Thoracic aorta (tissue), 2 donors: ENCODE data around the gene GTF2F2. TPM values are rescaled to one million over a fixed set of nuclear protein-coding genes. Genes with fewer than 3 reads are reported as not detected.
"Not testable (repeated sequence)": the region's sequence is repeated elsewhere in the genome, so short reads cannot be mapped to it uniquely, and the experiment has no call there.

ENCODE experiments used
- ATAC-seq: fragments of 150-250 bp; one replicate; pipeline ENCODE4 v1.8.0; 2017; ENCODE audit warnings: low read depth; ENCODE audit not compliant: insufficient number of reproducible peaks, low FRiP score
- DNase-seq: peaks from one replicate; pipeline ENCODE4 v3.0.0-alpha.2; 2020; ENCODE audit warnings: low spot score
- H3K27ac ChIP-seq, 2 donors: fragments of 200-600 bp; sonication (generic); 1 replicate in 1 of 2; 2 replicates in 1 of 2; pipeline ENCODE4 v1.5.1; 2016; ENCODE audit warnings: mild to moderate bottlenecking in 2 of 2, moderate library complexity in 2 of 2
- H3K27me3 ChIP-seq: fragments of 200-600 bp; sonication (generic); replicated peaks from 2 replicates; pipeline ENCODE4 v1.6.0; 2016; ENCODE audit warnings: mild to moderate bottlenecking; ENCODE audit not compliant: insufficient read depth
- H3K36me3 ChIP-seq: fragments of 200-600 bp; sonication (generic); one replicate; pipeline ENCODE4 v1.5.1; 2016
- H3K4me1 ChIP-seq, 2 donors: fragments of 200-600 bp; sonication (generic); 1 replicate in 1 of 2; 2 replicates in 1 of 2; pipeline versions ENCODE4 v1.5.1 to v1.6.0; 2016; ENCODE audit warnings: low read depth in 2 of 2, mild to moderate bottlenecking in 1 of 2; ENCODE audit not compliant: control insufficient read depth in 1 of 2
- H3K4me3 ChIP-seq: fragments of 200-600 bp; sonication (generic); 2 replicates; pipeline ENCODE4 v1.5.1; 2016; ENCODE audit warnings: mild to moderate bottlenecking
- H3K9me3 ChIP-seq: fragments of 200-600 bp; sonication (generic); 2 replicates; pipeline ENCODE4 v1.5.1; 2016
- total RNA-seq, 2 donors: library from RNA; depleted of rRNA; stranded (reverse); fragments of >200 nt; gene quantifications; one replicate each; pipeline versions ENCODE4 v1.1.0 to v1.2.3, GENCODE V29; 2016
- TF ChIP-seq, protein P1 (sequence below): fragments of 200-600 bp; sonication (generic); IDR thresholded peaks from one replicate; pipeline ENCODE4 v1.5.1; 2019; ENCODE audit warnings: antibody characterized with exemption

Gene GTF2F2
- total RNA-seq, 2 donors from 2014 or later, result 7.2 to 18.4 TPM

DNA sequence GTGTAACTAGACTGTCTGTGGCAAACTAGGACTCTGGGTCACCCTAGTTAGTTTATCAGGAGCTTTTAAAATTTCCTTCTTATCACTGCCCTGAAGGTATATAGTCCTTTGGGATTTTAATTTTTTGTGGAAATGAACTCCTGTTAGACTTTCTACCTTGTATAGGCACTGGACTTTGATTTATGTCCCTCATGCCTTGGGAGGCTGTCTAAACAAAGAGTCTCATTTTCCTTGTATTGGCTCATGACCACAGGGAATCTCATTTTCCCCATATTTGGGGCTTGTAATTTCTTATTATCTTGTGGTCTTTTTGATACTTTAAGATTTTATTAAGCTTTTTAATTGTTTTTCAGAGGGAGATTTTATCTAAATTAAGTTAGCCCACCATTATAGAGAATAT, 59.1 kb downstream of the GTF2F2 start:
- no peak for ATAC-seq
- TF ChIP-seq, protein P1, sequence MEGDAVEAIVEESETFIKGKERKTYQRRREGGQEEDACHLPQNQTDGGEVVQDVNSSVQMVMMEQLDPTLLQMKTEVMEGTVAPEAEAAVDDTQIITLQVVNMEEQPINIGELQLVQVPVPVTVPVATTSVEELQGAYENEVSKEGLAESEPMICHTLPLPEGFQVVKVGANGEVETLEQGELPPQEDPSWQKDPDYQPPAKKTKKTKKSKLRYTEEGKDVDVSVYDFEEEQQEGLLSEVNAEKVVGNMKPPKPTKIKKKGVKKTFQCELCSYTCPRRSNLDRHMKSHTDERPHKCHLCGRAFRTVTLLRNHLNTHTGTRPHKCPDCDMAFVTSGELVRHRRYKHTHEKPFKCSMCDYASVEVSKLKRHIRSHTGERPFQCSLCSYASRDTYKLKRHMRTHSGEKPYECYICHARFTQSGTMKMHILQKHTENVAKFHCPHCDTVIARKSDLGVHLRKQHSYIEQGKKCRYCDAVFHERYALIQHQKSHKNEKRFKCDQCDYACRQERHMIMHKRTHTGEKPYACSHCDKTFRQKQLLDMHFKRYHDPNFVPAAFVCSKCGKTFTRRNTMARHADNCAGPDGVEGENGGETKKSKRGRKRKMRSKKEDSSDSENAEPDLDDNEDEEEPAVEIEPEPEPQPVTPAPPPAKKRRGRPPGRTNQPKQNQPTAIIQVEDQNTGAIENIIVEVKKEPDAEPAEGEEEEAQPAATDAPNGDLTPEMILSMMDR, result no peak
- no peak for DNase-seq
- H3K4me1 ChIP-seq, result peaks cover 4 to 5% of the 10 kb centered on the region in 2 donors
- H3K27ac ChIP-seq, result no peak overlapping the region
- no peaks in the 10 kb centered on the region for H3K9me3 ChIP-seq
- no peaks in the 10 kb centered on the region for H3K27me3 ChIP-seq
- H3K4me3 ChIP-seq, result no peak overlapping the region
- H3K36me3 ChIP-seq, result no peaks in the 10 kb centered on the region

DNA sequence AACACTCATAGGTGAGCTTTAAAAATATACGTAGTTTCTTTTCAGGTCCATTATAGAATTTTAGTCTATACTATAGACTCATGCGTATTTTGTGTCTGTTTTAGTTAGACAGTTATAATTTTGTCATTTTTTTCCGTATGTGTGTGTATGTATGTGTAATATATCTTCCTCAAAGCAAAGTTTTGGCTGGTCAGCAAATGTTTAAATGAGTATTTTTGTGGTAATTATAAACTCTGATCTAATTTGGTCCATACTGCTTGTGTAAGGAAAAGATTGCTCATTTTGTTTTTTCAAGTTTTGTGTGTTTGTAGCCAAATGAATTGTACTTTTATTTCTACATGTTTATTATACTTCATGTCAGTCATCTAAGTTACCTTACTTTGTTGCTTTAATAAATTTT, 60.0 kb downstream of the GTF2F2 start:
- TF ChIP-seq, protein P1, result no peak
- no peaks in the 10 kb centered on the region for H3K27me3 ChIP-seq
- no peaks in the 10 kb centered on the region for H3K9me3 ChIP-seq
- H3K4me3 ChIP-seq, result no peak overlapping the region
- no peaks in the 10 kb centered on the region for H3K36me3 ChIP-seq
- H3K4me1 ChIP-seq, result peaks cover 4 to 5% of the 10 kb centered on the region in 2 donors
- H3K27ac ChIP-seq, result no peak overlapping the region
- no peak for DNase-seq
- ATAC-seq, result no peak

DNA sequence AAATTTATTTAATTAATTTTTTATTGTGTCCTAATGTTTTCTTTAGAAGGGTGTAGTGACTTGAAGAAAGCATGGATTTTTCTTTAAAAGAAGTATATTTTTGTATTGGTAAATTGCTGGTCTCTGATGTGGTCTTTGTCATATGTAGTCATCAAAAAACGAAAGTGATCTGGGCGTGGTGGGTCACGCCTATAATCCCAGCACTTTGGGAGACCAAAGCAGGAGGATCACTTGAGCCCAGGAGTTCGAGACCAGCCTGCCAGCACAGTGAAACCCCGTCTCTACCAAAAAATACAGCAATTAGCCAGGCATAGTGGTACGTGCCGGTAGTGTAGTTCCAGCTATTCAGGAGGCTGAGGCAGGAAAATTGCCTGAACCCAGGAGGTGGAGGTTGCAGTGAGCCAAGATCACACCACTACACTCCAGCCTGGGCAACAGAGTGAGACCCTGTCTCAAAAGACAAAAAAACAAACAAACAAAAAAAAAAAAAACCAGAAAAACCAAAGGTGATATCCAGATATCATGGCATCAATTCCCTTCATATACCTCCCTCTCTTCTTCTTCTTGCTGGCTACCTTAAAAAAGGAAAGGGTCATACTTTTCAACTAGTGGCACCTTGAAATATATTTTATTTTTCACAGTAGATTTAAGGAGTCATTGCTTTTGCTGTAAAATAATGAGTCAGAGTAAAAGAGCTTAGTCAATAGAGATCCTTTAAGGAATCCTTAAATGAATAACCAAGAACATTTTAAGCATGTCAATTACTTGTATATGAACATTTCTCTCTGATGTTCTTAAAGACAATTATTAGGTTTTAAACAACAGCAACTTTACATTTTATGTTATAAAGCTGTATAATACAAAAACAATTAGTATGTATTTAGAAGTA, 60.6 kb downstream of the GTF2F2 start:
- H3K27me3 ChIP-seq, result no peaks in the 10 kb centered on the region
- H3K27ac ChIP-seq, result no peak overlapping the region
- TF ChIP-seq, protein P1, result no peak
- peaks cover 4 to 5% of the 10 kb centered on the region in 2 donors for H3K4me1 ChIP-seq
- no peak overlapping the region for H3K4me3 ChIP-seq
- no peaks in the 10 kb centered on the region for H3K36me3 ChIP-seq
- H3K9me3 ChIP-seq, result no peaks in the 10 kb centered on the region
- DNase-seq, result no peak
- ATAC-seq, result no peak

DNA sequence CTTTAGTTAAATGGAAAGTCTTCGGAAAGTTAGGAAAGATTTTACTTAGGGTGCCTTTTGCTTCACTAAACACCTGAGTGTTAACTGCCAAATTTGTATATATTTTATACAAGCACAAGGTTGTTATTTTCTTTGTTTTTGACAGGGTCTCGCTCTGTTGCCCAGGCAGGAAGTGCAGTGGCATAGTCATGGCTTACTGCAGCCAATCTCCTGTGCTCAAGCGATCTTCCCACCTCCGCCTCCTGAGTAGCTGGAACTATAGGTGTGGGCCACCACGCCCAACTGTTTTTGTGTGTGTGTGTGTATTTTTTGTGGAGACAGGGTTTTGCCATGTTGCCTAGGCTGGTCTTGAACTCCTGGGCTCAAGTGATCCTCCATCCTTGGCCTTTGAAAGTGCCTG, 64.4 kb downstream of the GTF2F2 start:
- DNase-seq (no peak), ATAC-seq (no peak)
- no peak overlapping the region for H3K27ac ChIP-seq
- no peaks in the 10 kb centered on the region for H3K4me1 ChIP-seq
- no peak overlapping the region for H3K4me3 ChIP-seq
- H3K27me3 ChIP-seq, result no peaks in the 10 kb centered on the region
- no peaks in the 10 kb centered on the region for H3K36me3 ChIP-seq
- TF ChIP-seq, protein P1, result no peak
- H3K9me3 ChIP-seq, result no peaks in the 10 kb centered on the region

DNA sequence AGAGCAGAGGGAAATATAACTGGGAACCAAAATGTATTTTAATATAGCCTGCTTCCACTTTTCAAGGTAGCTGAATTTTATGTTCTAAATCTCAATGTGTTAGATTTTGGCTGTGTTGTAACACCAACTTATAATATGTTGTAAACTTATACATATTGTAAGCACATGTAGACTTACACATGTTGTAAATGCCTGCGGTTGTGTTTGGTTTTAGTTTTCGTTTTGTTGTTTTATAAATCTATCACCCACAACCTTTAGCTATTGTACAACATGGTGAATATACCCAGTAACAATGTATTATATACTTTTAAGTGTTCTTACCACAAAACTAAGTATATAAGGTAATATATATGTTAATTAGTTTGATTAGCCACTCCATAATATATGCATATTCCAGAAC, 65.0 kb downstream of the GTF2F2 start:
- no peak for ATAC-seq

DNA sequence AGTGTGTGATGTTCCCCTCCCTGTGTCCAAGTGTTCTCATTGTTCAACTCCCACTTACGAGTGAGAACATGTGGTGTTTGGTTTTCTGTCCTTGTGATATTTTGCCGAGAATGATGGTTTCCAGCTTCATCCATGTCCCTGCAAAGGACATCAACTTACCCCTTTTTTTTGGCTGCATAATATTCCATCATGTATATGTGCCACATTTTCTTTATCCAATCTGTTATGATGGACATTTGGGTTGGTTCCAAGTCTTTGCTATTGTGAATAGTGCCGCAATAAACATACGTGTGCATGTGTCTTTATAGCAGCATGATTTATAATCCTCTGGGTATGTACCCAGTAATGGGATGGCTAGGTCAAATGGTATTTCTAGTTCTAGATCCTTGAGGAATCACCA, 68.8 kb downstream of the GTF2F2 start:
- not testable (repeated sequence) for H3K27me3 ChIP-seq, ATAC-seq, DNase-seq, H3K4me1 ChIP-seq, H3K9me3 ChIP-seq, H3K36me3 ChIP-seq, H3K27ac ChIP-seq, H3K4me3 ChIP-seq

More for the DNA sequence above, 65.0 kb downstream of the GTF2F2 start:
- DNase-seq, result no peak
- TF ChIP-seq, protein P1, result no peak
- Histone ChIP-seq H3K4me1 (no peaks in the 10 kb centered on the region), H3K4me3 (no peak overlapping the region), H3K27ac (no peak overlapping the region), H3K9me3 (no peaks in the 10 kb centered on the region), H3K36me3 (no peaks in the 10 kb centered on the region), H3K27me3 (no peaks in the 10 kb centered on the region)

DNA sequence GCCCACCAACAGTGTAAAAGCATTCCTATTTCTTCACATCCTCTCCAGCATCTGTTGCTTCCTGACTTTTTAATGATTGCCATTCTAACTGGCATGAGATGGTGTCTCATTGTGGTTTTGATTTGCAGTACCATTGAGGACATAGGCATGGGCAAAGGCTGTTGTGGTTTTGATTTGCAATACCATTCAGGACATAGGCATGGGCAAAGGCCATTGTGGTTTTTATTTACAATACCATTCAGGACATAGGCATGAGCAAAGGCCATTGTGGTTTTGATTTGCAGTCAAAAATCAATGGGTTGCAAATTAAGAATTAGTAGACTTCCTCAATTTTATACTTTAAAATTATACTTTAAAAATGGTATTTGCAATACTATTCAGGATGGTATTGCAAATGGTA, 69.2 kb downstream of the GTF2F2 start:
- not testable (repeated sequence) for ATAC-seq, H3K27ac ChIP-seq, H3K9me3 ChIP-seq, H3K4me3 ChIP-seq, H3K36me3 ChIP-seq, H3K4me1 ChIP-seq, H3K27me3 ChIP-seq, DNase-seq
